Measurements from ENCODE around the gene FMN1. TPM values are rescaled to one million over a fixed set of nuclear protein-coding genes. Genes with fewer than 3 reads are reported as not detected.

The FMN1 gene
- total RNA-seq, 1 donor from 2014 or later = 4.6 TPM

DNA sequence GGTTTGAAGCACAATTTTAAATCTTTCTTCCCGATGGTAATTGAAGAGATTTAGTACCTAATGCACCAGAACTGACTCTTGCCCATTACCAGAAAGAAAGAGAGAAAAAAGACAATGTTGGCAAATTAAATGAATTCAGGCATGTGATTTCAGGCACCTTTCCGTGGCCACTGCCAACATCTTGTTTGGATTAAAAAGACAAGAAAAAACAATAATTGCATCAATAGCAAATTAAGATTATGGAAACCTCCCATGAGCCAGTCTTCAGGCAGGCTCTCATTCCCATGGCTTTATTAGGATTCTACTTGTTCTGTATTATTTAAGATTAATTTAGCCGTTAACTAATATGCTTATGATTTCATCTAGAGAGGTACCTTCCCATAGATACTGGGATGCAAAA, 283.7 kb downstream of the FMN1 start:
- ATAC-seq = no peak

GRCh38 chr15:32909431-32909830, 285.1 kb downstream of the FMN1 start:
- ATAC-seq = no peak

DNA sequence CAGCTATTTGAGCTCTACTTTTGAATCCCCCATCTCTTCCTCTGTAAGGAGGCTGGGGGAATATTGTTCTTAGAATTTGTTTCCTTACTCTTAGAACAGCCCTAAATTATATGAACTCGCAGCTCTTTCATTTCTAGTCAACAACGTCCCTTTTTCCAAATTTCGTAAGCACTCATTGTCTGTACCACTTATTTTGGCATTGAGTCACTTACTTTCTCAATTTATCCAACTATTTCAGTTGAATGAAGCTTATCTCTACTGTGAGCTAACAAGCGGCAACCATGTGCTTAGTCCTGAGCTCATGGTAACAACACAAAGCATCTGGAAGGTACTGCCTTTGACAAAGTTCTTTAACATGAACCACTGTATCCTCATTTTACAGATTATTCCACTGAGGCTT, 285.6 kb downstream of the FMN1 start:
- no peak for ATAC-seq

- peak; percentile 44 for ATAC-seq
Measured at GRCh38 chr15:32908135-32908801, 286.2 kb downstream of the FMN1 start.

GRCh38 chr15:32905481-32905880, 289.0 kb downstream of the FMN1 start:
- ATAC-seq = no peak

- no peak for ATAC-seq
Measured at GRCh38 chr15:32904448-32904847, 290.1 kb downstream of the FMN1 start.

- ATAC-seq = no peak
Measured at GRCh38 chr15:32903591-32904290, 290.8 kb downstream of the FMN1 start.

- no peak for ATAC-seq
Measured at GRCh38 chr15:32901995-32902394, 292.5 kb downstream of the FMN1 start.

DNA sequence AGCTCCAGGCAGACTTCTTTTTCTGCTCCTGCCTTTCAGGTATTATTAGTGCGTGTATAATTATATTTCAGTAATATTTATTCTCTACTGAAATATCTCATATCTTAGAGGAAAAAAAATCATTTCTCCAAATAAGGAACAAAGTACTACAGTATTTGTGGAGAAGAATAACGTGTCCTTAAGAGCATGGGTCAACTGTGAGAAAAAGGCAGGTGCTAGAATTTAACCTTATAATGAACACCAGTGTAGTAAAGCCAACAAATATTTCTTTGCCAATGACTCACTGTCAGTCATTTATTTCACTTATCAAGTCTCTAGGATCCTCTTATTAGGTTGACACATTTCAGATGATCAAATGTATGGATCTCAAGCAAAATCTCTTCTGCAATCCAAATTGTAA, 293.3 kb downstream of the FMN1 start:
- no peak for ATAC-seq

DNA sequence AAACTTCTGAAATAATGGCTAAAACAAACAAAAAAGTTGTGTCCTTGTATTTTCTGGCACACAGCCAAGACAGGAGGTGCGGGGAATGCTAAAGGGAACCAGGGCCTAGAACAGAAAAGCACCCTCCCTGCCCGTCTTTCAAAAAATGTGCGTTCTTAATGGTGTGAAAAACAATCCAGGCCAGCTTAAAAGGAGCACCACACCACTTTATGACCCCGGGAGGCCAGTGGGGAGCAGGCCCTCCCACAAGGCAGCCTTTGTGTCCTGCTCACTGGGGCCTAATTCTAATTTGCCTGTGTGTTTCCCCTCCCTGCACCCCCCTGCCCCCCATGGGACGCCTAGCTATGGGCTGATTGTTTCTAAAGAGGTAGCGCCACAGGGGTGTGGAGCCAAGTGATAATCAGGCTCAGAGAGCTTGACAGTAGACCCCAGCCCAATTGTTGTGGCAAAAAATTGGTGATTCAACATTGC, 295.4 kb downstream of the FMN1 start:
- ATAC-seq = no peak

GRCh38 chr15:32898414-32898813, 296.1 kb downstream of the FMN1 start:
- no peak for ATAC-seq

DNA sequence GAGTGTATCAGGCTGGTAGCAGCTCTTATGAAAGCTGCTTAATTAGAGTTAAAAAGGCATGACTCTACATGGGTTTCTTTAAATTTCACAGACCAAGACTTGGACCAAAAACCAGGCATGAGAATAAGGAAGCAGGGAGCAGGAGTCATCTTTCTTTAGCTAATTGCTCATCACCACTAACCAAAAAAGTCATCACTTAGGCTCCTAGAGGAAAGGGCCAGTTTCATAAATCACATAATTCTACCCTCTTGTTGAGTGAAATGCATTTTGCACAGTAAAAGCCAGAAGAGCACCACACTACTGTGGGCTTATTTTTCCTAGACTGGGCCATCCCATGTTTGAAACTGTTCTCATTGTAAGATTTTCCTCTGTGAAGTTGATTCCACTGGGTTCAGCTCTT, 301.1 kb downstream of the FMN1 start:
- ATAC-seq = no peak

- ATAC-seq = no peak
Measured at GRCh38 chr15:32889214-32889613, 305.3 kb downstream of the FMN1 start.

DNA sequence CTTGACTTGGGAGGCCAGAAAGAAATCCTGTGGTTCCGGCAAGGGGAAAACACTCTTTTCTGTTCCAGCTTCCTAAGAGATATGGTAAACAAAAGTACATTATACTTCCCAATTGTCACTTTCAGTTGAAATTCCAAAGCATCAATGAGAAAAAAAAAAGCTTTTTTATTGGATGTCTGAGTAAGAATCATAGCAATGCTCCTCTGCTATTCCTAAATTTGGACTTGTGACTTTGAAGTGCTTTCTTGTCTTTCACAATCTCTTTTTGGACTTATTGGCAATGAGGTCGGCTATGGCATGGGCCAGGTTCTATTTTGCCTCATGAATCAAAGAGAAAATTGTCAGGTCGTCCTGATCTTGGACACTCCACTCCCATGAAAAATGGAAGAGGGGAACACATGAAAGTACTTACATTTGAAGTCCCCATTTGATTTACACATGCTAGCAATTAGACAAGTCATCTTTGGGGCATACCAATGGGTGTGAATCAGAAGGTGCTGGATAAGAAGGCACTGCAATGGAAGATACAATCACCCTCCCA, 306.2 kb downstream of the FMN1 start:
- no peak for ATAC-seq

DNA sequence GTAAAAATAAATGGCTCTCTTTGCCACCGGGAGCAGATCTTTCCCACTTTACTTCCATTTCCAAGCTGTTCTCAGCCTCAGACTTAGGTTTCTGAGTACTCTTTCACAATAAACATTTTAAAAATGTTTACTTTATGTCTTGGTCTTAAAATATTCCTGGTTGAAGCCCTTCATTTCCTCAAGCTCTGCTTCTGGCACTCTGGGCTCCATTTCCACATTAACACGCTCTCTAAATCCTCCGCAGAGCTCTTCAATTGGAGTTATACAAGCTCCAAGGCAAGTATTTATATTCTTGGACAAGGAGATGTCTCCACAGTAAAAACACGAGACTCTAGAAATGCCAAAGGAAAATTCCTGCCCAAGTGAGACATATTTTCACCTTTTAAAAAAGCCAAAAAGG, 307.4 kb downstream of the FMN1 start:
- no peak for ATAC-seq

DNA sequence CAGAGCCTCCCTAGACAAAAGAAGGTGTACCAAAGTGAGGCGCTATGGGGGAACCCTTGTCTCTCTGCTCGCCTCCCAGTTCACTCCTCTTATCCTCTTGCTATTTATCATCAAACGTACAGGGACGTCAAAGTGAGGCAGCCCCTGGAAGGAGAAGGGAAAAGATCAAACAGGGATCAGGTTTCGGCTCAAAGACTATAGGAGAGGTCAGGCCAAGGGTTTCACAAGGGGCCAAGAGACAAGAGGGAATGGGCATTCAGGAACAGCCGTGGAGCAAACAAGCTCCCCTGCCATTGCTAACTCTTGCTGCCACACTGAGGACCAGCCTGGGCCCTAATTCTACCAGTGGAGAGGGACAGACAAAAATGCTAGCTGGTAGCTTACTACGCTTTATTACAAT, 308.1 kb downstream of the FMN1 start:
- ATAC-seq = no peak

DNA sequence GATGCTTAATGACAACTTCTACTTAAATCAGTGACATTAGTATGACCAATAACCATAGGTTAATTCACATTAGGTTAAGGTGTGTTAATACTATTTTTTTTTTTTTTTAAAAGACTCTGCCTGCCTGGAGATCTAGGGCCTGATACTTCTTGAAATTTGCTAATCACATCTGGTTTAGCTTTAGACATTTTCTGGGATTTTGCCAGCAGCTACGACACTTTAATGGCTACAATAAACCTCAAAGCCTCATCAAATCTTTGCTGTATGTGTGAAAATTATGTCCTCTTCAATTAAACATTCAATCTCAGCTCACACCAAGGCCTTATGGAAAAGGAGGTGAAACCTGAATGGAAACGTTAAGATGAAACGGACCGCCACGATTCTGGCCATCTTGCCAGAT, 308.8 kb downstream of the FMN1 start:
- ATAC-seq = no peak

- no peak for ATAC-seq
Measured at GRCh38 chr15:32884146-32884545, 310.4 kb downstream of the FMN1 start.

DNA sequence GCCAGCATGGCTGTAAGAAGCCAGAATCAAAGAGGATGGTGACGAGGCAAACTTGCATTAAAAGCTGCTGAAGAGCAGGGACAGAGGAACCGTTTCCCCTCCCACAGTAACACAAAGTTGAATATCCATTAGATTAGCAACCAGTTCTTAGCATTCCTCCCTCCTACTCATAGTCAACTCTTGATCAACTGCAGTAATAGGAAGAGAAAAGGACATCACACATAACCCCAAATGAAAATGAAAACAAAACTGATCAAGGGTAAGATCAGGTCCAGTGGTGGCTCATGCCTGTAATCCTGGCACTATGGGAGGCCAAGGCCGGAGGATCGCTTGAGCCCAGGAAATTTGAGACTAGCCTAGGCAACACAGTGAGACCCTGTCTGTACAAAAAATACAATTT, 311.6 kb downstream of the FMN1 start:
- ATAC-seq = no peak

DNA sequence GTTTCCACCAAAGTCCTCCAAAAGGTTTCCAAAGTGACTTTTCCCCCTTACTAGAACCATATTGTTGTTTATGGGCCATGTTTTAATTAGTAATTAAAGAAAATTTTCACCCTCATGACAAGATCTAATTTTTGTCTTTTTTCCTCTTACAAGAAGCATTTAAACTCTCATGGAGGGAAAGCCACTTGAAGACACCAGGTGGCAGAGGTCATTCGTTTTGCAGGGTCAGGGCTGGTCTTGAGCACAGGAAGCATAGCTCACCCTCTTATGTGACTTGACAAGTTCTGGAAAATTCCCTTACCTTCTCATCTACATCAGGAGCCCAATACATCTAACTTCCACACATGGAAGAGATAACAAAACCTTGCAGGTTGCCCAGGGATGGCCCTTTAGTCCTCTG, 313.0 kb downstream of the FMN1 start:
- ATAC-seq = no peak

- no peak for ATAC-seq
Measured at GRCh38 chr15:32880642-32881041, 313.9 kb downstream of the FMN1 start.

GRCh38 chr15:32879980-32880379, 314.5 kb downstream of the FMN1 start:
- no peak for ATAC-seq

DNA sequence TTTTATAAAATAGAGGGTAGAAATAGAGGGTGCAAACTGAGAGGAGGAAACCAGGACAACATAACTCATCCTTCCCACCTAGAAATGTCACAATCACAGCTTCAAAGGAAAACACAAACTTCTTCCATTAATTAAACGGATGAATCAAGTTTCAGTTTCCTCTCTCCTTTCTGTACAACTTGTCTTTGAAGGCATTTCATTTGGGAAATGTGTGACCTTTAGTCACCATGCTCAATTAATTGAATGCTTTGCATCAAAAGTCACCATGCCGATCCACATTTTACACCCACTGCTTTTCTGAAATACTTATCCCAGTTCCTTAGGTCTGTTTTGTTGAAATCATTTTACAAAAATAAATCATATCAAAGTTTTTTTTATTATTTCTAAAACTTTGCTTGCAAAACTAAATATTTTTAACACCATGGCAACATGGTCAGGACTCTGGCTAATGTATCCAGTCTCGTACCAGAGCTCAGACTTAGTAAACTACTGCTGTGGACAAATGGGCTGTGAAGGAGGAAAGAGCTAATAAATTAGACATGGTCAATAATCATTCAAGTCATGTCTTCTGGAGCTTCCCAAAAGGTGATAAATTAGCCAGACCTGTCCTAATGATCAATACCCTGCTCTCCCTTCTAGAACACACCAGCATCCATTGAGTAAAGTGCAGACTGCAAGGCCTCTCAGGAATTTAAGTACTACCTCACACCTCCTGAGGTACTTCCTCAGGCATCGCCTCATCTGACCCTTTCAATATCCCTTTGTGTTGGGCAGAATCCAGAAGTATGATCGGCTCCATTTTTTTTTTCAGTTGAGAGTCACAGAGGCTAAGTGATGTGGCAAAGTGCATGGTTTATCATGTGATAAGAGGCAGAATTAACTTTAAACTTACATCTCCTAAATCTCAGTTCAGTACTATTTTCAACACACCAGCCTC, 315.4 kb downstream of the FMN1 start:
- ATAC-seq = no peak

Measured in esophagus mucosa (tissue), 1 donor.